Ishikawa (cell line): ENCODE measurements around the gene HNRNPLL.

Experiments used
- CEBPB ChIP-seq: IDR thresholded peaks from 2 replicates; pipeline ENCODE4 v1.6.1; 2012
- CREB1 ChIP-seq: IDR thresholded peaks from 2 replicates; pipeline ENCODE4 v1.6.1; 2012; ENCODE audit warnings: low read depth
- EGR1 ChIP-seq: IDR thresholded peaks from 2 replicates; pipeline ENCODE4 v1.6.1; 2012
- EP300 ChIP-seq: IDR thresholded peaks from 2 replicates; pipeline ENCODE4 v1.6.1; 2012; ENCODE audit warnings: borderline replicate concordance
- FOXM1 ChIP-seq: IDR thresholded peaks from 2 replicates; pipeline ENCODE4 v1.6.1; 2012; ENCODE audit warnings: low read depth, borderline replicate concordance
- MAX ChIP-seq: IDR thresholded peaks from 2 replicates; pipeline ENCODE4 v1.6.1; 2012
- NFIC ChIP-seq: IDR thresholded peaks from 2 replicates; pipeline ENCODE4 v1.6.1; 2012
- RAD21 ChIP-seq: IDR thresholded peaks from 2 replicates; pipeline ENCODE4 v1.6.1; 2012; ENCODE audit warnings: low read depth
- REST ChIP-seq: IDR thresholded peaks from 2 replicates; pipeline ENCODE4 v1.6.1; 2012; ENCODE audit warnings: low read depth, mild to moderate bottlenecking
- TAF1 ChIP-seq: IDR thresholded peaks from 2 replicates; pipeline ENCODE4 v1.6.1; 2012; ENCODE audit warnings: low read depth, mild to moderate bottlenecking
- TCF12 ChIP-seq: IDR thresholded peaks from 2 replicates; pipeline ENCODE4 v1.6.1; 2012; ENCODE audit warnings: low read depth
- TEAD4 ChIP-seq: IDR thresholded peaks from 2 replicates; pipeline ENCODE4 v1.6.1; 2012
- USF1 ChIP-seq: IDR thresholded peaks from 2 replicates; pipeline ENCODE4 v1.6.1; 2012
- YY1 ChIP-seq: IDR thresholded peaks from 2 replicates; pipeline ENCODE4 v1.6.1; 2012; ENCODE audit warnings: low read depth
- ZBTB7A ChIP-seq: IDR thresholded peaks from 2 replicates; pipeline ENCODE4 v1.6.1; 2012; ENCODE audit warnings: low read depth

Gene HNRNPLL

GRCh38 chr2:38571193-38571592 lies 31.5 kb downstream of the HNRNPLL start:
- TF ChIP-seq MAX = no peak
- TF ChIP-seq NFIC = no peak
- TF ChIP-seq TEAD4 = no peak
- TF ChIP-seq CREB1 = no peak
- no peak for TF ChIP-seq REST
- no peak for TF ChIP-seq CEBPB
- no peak for TF ChIP-seq ZBTB7A
- TF ChIP-seq YY1 = no peak
- no peak for TF ChIP-seq FOXM1
- no peak for TF ChIP-seq RAD21
- TF ChIP-seq EGR1 = no peak
- no peak for TF ChIP-seq USF1

- no peak for TF ChIP-seq ZBTB7A
- no peak for TF ChIP-seq USF1
- TF ChIP-seq TAF1 = no peak
- no peak for TF ChIP-seq TCF12
- TF ChIP-seq TEAD4 = no peak
- TF ChIP-seq NFIC = no peak
- no peak for TF ChIP-seq REST
Measured at GRCh38 chr2:38568724-38569436, 33.8 kb downstream of the HNRNPLL start.

GRCh38 chr2:38565333-38565732 lies 37.4 kb downstream of the HNRNPLL start:
- TF ChIP-seq RAD21 = no peak
- TF ChIP-seq ZBTB7A = no peak
- no peak for TF ChIP-seq YY1
- TF ChIP-seq CEBPB = no peak
- TF ChIP-seq CREB1 = no peak
- no peak for TF ChIP-seq USF1
- TF ChIP-seq TCF12 = no peak
- no peak for TF ChIP-seq EGR1

GRCh38 chr2:38561691-38562090 lies 41.0 kb downstream of the HNRNPLL start:
- TF ChIP-seq YY1 = no peak
- no peak for TF ChIP-seq CEBPB
- TF ChIP-seq TCF12 = no peak
- no peak for TF ChIP-seq EP300
- no peak for TF ChIP-seq TEAD4
- TF ChIP-seq ZBTB7A = no peak
- no peak for TF ChIP-seq USF1
- no peak for TF ChIP-seq FOXM1
- no peak for TF ChIP-seq EGR1
- TF ChIP-seq RAD21 = no peak

GRCh38 chr2:38560092-38560491 lies 42.6 kb downstream of the HNRNPLL start:
- TF ChIP-seq REST = no peak
- no peak for TF ChIP-seq TCF12
- no peak for TF ChIP-seq TAF1
- no peak for TF ChIP-seq TEAD4
- TF ChIP-seq NFIC = no peak
- TF ChIP-seq CREB1 = no peak
- TF ChIP-seq USF1 = no peak
- TF ChIP-seq EGR1 = no peak
- TF ChIP-seq CEBPB = no peak
- no peak for TF ChIP-seq FOXM1
- TF ChIP-seq RAD21 = no peak
